Endodermal cell (in vitro differentiated cells): ENCODE data around the gene RAB39A. TPM values are rescaled to one million over a fixed set of nuclear protein-coding genes. Genes with fewer than 3 reads are reported as not detected.

Experiments used
- DNase-seq: peaks from one replicate; pipeline ENCODE4 v3.0.0-alpha.2; 2017
- H3K27ac ChIP-seq: 2 replicates; pipeline ENCODE4 v1.5.1; 2013; ENCODE audit warnings: mild to moderate bottlenecking, low read depth, low read length, moderate library complexity
- H3K27me3 ChIP-seq: 2 replicates; pipeline ENCODE4 v1.6.1; 2013; ENCODE audit warnings: mild to moderate bottlenecking, low read length, moderate library complexity; ENCODE audit not compliant: insufficient read depth, control insufficient read depth, poor library complexity, severe bottlenecking
- H3K36me3 ChIP-seq: 2 replicates; pipeline ENCODE4 v1.7.0; 2013; ENCODE audit warnings: mild to moderate bottlenecking, low read length, moderate library complexity; ENCODE audit not compliant: control insufficient read depth, insufficient read depth
- H3K4me1 ChIP-seq: one replicate; pipeline ENCODE4 v1.7.0; 2013; ENCODE audit warnings: low read length; ENCODE audit not compliant: control insufficient read depth, insufficient read depth
- H3K4me3 ChIP-seq: 2 replicates; pipeline ENCODE4 v1.5.1; 2013; ENCODE audit warnings: mild to moderate bottlenecking, low read length, moderate library complexity
- H3K9ac ChIP-seq: 2 replicates; pipeline ENCODE4 v1.6.1; 2013; ENCODE audit warnings: mild to moderate bottlenecking, low read length, moderate library complexity; ENCODE audit not compliant: poor library complexity, severe bottlenecking; ENCODE audit errors: extremely low read depth
- H3K9me3 ChIP-seq: 2 replicates; pipeline ENCODE4 v1.6.1; 2013; ENCODE audit warnings: mild to moderate bottlenecking, low read length, moderate library complexity; ENCODE audit not compliant: control insufficient read depth
- H3K27ac Mint-ChIP-seq: 2 replicates; pipeline ENCODE4 v1.8.0; 2020; ENCODE audit warnings: mixed read lengths
- H3K27me3 Mint-ChIP-seq: 2 replicates; pipeline ENCODE4 v1.8.0; 2021; ENCODE audit warnings: mild to moderate bottlenecking, mixed read lengths; ENCODE audit not compliant: insufficient read depth
- H3K36me3 Mint-ChIP-seq: 2 replicates; pipeline ENCODE4 v1.8.0; 2020; ENCODE audit warnings: low read depth, mixed read lengths
- H3K4me1 Mint-ChIP-seq: 2 replicates; pipeline ENCODE4 v1.8.0; 2020; ENCODE audit warnings: mixed read lengths
- H3K4me3 Mint-ChIP-seq: 2 replicates; pipeline ENCODE4 v1.8.0; 2020; ENCODE audit warnings: mild to moderate bottlenecking, moderate library complexity, mixed read lengths
- H3K9me3 Mint-ChIP-seq: 2 replicates; pipeline ENCODE4 v1.8.0; 2020; ENCODE audit warnings: mild to moderate bottlenecking, mixed read lengths
- WGBS, 2 experiments: methylation state at CpG; one replicate each; pipeline versions ENCODE4 v1.1.5 to v1.1.7; 2013; ENCODE audit warnings: missing lambda C conversion rate in 2 of 2, mixed read lengths in 1 of 2; ENCODE audit not compliant: insufficient coverage in 1 of 2, insufficient read length in 1 of 2; 5-methylcytosine and 5-hydroxymethylcytosine counted together
- total RNA-seq, 2 donors: library from RNA; stranded (reverse); fragmentation: NEBNext Ultra II Directional in 1 of 2; extraction: Animal tissue kit (Norgen Biotek cat#: 25700) in 1 of 2; gene quantifications; 2 replicates in 1 of 2; 3 replicates in 1 of 2; pipeline ENCODE4 v1.2.1, GENCODE V29; 2021
- TF ChIP-seq, protein P1 (sequence below): fragments of 200-600 bp; sonication (generic); conservative IDR thresholded peaks from 2 replicates; pipeline ENCODE4 v1.5.0; 2021; ENCODE audit warnings: antibody characterized with exemption, mild to moderate bottlenecking

Gene RAB39A
- total RNA-seq, 2 donors from 2014 or later: 4.8 to 7.5 TPM

DNA sequence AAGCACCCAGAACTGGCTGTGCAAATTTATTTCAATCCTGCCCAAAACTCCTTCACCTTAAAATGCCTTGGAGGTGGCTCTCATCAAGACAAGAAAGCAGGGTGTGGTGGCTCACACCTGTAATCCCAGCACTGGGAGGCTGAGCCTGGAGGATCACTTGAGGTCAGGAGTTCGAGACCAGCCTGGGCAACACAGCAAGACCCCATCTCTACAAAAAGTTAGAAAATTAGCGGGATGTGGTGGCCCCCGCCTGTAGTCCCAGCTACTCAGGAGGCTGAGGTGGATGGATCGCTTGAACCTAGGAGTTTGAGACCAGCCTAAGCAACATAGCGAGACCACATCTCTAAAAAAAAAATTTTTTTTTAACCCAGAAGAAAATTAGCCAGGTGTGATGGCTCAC is 689 bp upstream of the RAB39A start:
- Histone ChIP-seq H3K9me3 (no peaks in the 10 kb centered on the region), H3K27ac (no peak overlapping the region), H3K9ac (no peak overlapping the region), H3K4me3 (peak overlapping the region; percentile 83), H3K27me3 (peaks cover 8% of the 10 kb centered on the region), H3K36me3 (no peaks in the 10 kb centered on the region), H3K4me1 (peaks cover 2% of the 10 kb centered on the region)
- no peaks in the 10 kb centered on the region for H3K9me3 Mint-ChIP-seq
- TF ChIP-seq, protein P1, sequence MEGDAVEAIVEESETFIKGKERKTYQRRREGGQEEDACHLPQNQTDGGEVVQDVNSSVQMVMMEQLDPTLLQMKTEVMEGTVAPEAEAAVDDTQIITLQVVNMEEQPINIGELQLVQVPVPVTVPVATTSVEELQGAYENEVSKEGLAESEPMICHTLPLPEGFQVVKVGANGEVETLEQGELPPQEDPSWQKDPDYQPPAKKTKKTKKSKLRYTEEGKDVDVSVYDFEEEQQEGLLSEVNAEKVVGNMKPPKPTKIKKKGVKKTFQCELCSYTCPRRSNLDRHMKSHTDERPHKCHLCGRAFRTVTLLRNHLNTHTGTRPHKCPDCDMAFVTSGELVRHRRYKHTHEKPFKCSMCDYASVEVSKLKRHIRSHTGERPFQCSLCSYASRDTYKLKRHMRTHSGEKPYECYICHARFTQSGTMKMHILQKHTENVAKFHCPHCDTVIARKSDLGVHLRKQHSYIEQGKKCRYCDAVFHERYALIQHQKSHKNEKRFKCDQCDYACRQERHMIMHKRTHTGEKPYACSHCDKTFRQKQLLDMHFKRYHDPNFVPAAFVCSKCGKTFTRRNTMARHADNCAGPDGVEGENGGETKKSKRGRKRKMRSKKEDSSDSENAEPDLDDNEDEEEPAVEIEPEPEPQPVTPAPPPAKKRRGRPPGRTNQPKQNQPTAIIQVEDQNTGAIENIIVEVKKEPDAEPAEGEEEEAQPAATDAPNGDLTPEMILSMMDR: no peak
- H3K27me3 Mint-ChIP-seq: peaks cover 20% of the 10 kb centered on the region
- peaks cover 7% of the 10 kb centered on the region for H3K4me1 Mint-ChIP-seq
- DNase-seq: no peak
- no peak overlapping the region for H3K27ac Mint-ChIP-seq
- 89 to 94% methylated on average over 3 to 5 of the region's 5 CpGs for WGBS, 2 experiments
- peak overlapping the region; percentile 98 for H3K4me3 Mint-ChIP-seq
- no peaks in the 10 kb centered on the region for H3K36me3 Mint-ChIP-seq

DNA sequence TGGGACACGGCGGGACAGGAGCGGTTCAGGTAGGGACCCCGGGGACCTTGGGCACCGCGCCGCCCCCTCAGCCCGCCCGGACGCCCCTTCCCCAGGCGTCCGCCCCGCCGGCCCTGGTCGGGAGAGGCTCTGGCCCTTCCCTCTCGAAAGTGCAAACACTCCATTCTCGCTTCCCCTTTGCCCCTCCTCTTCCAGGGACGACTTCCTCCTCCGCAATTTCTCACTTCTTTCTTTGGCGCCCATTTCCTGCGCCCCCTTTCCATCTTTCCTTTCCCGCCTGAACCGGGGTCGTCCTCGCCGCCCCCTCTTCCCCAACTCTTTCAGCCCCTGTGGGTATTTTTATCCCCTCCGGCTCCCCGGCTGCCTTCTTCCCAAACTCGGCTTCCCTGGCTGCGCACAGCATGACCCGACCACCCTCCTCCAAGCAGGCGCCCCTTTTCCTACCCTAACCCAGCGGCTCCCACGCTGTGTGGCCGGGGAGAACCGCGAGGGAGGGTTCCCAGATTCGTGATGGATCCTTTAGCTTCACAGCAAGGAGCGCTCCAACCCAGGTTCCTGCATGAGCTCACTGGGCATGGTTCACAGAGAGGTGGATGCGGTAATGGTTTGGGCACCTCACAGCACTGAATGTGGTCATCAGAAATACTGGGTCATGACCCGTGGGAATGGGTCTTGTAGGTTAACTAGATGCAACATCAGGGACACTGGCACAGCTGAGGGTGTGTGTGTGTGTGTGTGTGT is 689 bp downstream of the RAB39A start:
- Histone ChIP-seq H3K27ac (no peak overlapping the region), H3K36me3 (no peaks in the 10 kb centered on the region), H3K27me3 (no peaks in the 10 kb centered on the region), H3K9ac (peak overlapping the region; percentile 68), H3K9me3 (no peaks in the 10 kb centered on the region), H3K4me1 (peaks cover 2% of the 10 kb centered on the region), H3K4me3 (peak overlapping the region; percentile 96)
- H3K27ac Mint-ChIP-seq: peak overlapping the region; percentile 93
- 0 to 1% methylated on average over 22 to 41 of the region's 41 CpGs for WGBS, 2 experiments
- H3K36me3 Mint-ChIP-seq: no peaks in the 10 kb centered on the region
- H3K4me1 Mint-ChIP-seq: peaks cover 7% of the 10 kb centered on the region
- no peaks in the 10 kb centered on the region for H3K9me3 Mint-ChIP-seq
- peaks cover 11% of the 10 kb centered on the region for H3K27me3 Mint-ChIP-seq
- peak; percentile 71 for DNase-seq
- peak overlapping the region; percentile 98 for H3K4me3 Mint-ChIP-seq
- TF ChIP-seq, protein P1: no peak

DNA sequence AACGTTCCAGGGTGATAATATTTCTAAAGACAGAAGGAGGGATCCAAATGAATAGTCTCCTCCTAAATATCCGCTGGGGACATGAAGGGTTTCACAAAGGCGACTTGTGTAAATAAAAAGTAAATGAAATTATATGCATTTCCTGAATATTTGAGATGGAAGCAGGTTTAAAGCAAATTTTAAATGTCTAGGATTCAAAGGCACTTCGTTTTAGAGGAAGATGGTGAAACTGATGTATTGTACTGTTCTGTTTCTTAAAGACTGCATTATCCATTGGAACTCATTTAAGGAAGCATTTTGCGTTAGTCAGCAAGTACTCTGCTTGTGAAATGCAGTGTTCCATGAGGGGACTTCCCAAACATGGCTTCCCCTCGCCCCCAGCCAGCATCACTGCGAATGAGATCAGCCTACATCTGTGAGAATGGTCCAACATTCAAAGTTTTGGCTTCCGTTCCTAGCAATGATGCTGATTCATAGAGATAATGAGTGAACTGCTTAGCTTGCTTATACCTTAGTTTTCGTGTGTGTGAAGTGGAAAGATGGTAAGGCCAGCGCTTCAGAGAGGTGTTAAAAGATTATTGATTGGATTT is 1.5 kb downstream of the RAB39A start:
- H3K4me3 Mint-ChIP-seq: peak overlapping the region; percentile 98
- H3K27ac Mint-ChIP-seq: no peak overlapping the region
- peaks cover 7% of the 10 kb centered on the region for H3K4me1 Mint-ChIP-seq
- peaks cover 2% of the 10 kb centered on the region for H3K4me1 ChIP-seq
- peak; percentile 50 for DNase-seq
- no peaks in the 10 kb centered on the region for H3K9me3 Mint-ChIP-seq
- no peaks in the 10 kb centered on the region for H3K9me3 ChIP-seq
- H3K36me3 ChIP-seq: no peaks in the 10 kb centered on the region
- H3K4me3 ChIP-seq: peak overlapping the region; percentile 96
- no peaks in the 10 kb centered on the region for H3K36me3 Mint-ChIP-seq
- WGBS, 2 experiments: 41 to 44% methylated on average over 7 to 10 of the region's 10 CpGs
- H3K27ac ChIP-seq: no peak overlapping the region
- H3K9ac ChIP-seq: peak overlapping the region; percentile 68
- H3K27me3 ChIP-seq: no peaks in the 10 kb centered on the region
- H3K27me3 Mint-ChIP-seq: peaks cover 7% of the 10 kb centered on the region
- TF ChIP-seq, protein P1: no peak
